ENCODE measurements around the gene TMTC1. TPM values are rescaled to one million over a fixed set of nuclear protein-coding genes. Genes with fewer than 3 reads are reported as not detected.

The TMTC1 gene
- total RNA-seq, 3 donors from 2014 or later (not counting 1 experiment from before 2014, with no cell fraction given) = 0.18 to 2.0 (median 0.50) TPM

DNA sequence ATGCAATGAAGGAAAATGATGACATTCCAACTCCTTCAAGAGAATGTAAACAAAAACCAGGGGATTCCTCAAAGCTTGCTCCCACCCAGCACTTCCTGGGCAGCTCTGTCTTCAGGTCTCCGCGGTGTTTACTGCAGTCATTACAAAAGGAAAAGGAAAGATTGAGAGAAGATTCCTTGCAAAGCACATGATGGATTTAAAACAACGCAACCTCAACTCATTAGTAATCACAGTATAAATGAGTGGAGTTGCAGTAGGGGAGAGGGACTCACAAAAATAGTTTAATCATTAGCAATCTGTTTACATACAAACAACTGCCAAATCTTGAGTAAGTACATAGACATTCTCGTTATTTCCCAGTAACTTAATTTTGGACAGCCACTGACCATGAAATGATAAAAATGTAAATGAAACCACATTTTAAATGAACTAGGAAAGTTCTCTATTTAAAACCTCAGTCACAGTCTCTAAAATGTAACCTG lies 236.6 kb downstream of the TMTC1 start:
- H3K4me1 ChIP-seq (ENCODE audit: control insufficient read depth, insufficient read depth, low read length) = no peaks in the 10 kb centered on the region
- Mint-ChIP-seq H3K4me3 (no peak overlapping the region), H3K36me3 (no peaks in the 10 kb centered on the region), H3K27ac (no peak overlapping the region), H3K27me3 (ENCODE audit: low read depth in 2 of 2) (peaks cover 0 to 6% of the 10 kb centered on the region in 2 donors), H3K9me3 (no peaks in the 10 kb centered on the region), H3K4me1 (no peaks in the 10 kb centered on the region)
- no peak overlapping the region for H3K27ac ChIP-seq (ENCODE audit: low read length)
- TF ChIP-seq, protein P1, sequence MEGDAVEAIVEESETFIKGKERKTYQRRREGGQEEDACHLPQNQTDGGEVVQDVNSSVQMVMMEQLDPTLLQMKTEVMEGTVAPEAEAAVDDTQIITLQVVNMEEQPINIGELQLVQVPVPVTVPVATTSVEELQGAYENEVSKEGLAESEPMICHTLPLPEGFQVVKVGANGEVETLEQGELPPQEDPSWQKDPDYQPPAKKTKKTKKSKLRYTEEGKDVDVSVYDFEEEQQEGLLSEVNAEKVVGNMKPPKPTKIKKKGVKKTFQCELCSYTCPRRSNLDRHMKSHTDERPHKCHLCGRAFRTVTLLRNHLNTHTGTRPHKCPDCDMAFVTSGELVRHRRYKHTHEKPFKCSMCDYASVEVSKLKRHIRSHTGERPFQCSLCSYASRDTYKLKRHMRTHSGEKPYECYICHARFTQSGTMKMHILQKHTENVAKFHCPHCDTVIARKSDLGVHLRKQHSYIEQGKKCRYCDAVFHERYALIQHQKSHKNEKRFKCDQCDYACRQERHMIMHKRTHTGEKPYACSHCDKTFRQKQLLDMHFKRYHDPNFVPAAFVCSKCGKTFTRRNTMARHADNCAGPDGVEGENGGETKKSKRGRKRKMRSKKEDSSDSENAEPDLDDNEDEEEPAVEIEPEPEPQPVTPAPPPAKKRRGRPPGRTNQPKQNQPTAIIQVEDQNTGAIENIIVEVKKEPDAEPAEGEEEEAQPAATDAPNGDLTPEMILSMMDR (IDR thresholded peaks at IDR 0.05) = no peak
- H3K27me3 ChIP-seq (ENCODE audit: control insufficient read depth, insufficient read depth, low read length) = no peaks in the 10 kb centered on the region
- ATAC-seq (no peak), DNase-seq (no peak)
- no peaks in the 10 kb centered on the region for H3K36me3 ChIP-seq (ENCODE audit: control insufficient read depth, insufficient read depth, low read length)
- no peak overlapping the region for H3K4me3 ChIP-seq (ENCODE audit: low read length)
- no peaks in the 10 kb centered on the region for H3K9me3 ChIP-seq (ENCODE audit: control insufficient read depth, insufficient read depth, low read length)
- intact Hi-C loops (cut with micrococcal nuclease) = no loop called here
- WGBS (ENCODE audit: insufficient coverage) = 71% methylated on average over 1 of the region's 4 CpGs

- H3K27ac ChIP-seq (ENCODE audit: low read length) = no peak overlapping the region
- Mint-ChIP-seq H3K27me3 (ENCODE audit: low read depth in 2 of 2) (peaks cover 0 to 9% of the 10 kb centered on the region in 2 donors), H3K4me1 (no peaks in the 10 kb centered on the region), H3K9me3 (no peaks in the 10 kb centered on the region), H3K4me3 (no peak overlapping the region), H3K36me3 (no peaks in the 10 kb centered on the region), H3K27ac (no peak overlapping the region)
- no peaks in the 10 kb centered on the region for H3K27me3 ChIP-seq (ENCODE audit: control insufficient read depth, insufficient read depth, low read length)
- WGBS (ENCODE audit: insufficient coverage) = 69% methylated on average over 2 of the region's 2 CpGs
- no peaks in the 10 kb centered on the region for H3K9me3 ChIP-seq (ENCODE audit: control insufficient read depth, insufficient read depth, low read length)
- no peaks in the 10 kb centered on the region for H3K36me3 ChIP-seq (ENCODE audit: control insufficient read depth, insufficient read depth, low read length)
- no peaks in the 10 kb centered on the region for H3K4me1 ChIP-seq (ENCODE audit: control insufficient read depth, insufficient read depth, low read length)
- no peak for DNase-seq
- TF ChIP-seq, protein P1 (IDR thresholded peaks at IDR 0.05) = no peak
- ATAC-seq = no peak
- intact Hi-C loops (cut with micrococcal nuclease) = no loop called here
- no peak overlapping the region for H3K4me3 ChIP-seq (ENCODE audit: low read length)
Measured at GRCh38 chr12:29546000-29546399, 237.7 kb downstream of the TMTC1 start.

DNA sequence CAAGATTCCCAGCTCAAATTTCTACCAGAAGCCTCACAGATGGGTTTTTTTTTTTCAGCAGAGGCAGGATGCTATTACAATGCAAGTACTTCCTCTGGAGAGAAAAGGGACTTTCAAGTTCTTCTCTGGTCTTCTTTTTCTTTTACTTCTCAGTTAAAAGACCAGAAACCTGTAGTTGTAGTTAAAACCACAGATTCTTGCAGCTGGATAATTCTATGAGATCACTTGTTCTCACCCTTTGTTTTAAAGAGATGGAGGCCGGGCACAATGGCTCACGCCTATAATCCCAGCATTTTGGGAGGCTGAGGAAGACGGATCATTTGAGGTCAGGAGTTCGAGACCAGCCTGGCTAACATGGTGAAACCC lies 238.7 kb downstream of the TMTC1 start:
- WGBS (ENCODE audit: insufficient coverage) = 82% methylated on average over 4 of the region's 4 CpGs
- ATAC-seq = no peak
- no peaks in the 10 kb centered on the region for H3K36me3 ChIP-seq (ENCODE audit: control insufficient read depth, insufficient read depth, low read length)
- Mint-ChIP-seq H3K4me1 (no peaks in the 10 kb centered on the region), H3K36me3 (no peaks in the 10 kb centered on the region), H3K27me3 (ENCODE audit: low read depth in 2 of 2) (peaks cover 0 to 10% of the 10 kb centered on the region in 2 donors), H3K4me3 (no peak overlapping the region), H3K9me3 (no peaks in the 10 kb centered on the region), H3K27ac (no peak overlapping the region)
- no peak for DNase-seq
- H3K4me1 ChIP-seq (ENCODE audit: control insufficient read depth, insufficient read depth, low read length) = no peaks in the 10 kb centered on the region
- TF ChIP-seq, protein P1 (IDR thresholded peaks at IDR 0.05) = no peak
- H3K27ac ChIP-seq (ENCODE audit: low read length) = no peak overlapping the region
- H3K27me3 ChIP-seq (ENCODE audit: control insufficient read depth, insufficient read depth, low read length) = no peaks in the 10 kb centered on the region
- no peak overlapping the region for H3K4me3 ChIP-seq (ENCODE audit: low read length)
- no peaks in the 10 kb centered on the region for H3K9me3 ChIP-seq (ENCODE audit: control insufficient read depth, insufficient read depth, low read length)
- intact Hi-C loops (cut with micrococcal nuclease) = no loop called here

DNA sequence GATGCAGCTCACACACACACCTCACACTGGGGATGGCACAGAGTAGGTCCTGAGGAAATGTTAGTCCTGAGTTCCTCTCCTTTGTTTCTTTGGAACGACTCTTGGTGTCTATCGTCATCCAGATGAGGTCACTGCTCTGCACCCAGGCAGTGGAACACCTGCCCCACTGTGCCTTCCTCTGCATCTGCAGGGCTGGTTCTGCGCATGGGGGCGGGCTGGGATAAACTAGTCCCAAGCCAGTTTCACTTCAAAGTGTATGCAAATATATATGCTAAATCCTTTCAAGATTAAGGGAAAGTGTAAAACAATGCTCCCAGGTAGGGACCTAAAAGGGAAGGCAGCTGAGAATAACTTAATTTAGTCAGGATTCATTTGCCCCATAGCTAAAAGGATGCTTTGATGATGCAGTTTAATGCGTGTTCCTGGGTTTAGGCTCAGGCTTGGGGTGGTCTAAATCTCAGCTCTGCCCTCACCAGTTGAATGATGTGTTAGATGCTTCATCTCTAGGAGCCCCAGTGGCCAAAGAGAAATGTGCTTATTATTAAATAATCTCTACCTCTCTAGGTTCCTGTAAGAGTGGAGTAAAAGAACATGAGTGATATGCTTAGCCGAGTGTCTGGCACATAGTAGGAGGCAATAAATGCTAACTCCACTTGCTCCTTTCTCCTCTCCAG lies 239.2 kb downstream of the TMTC1 start:
- Mint-ChIP-seq H3K4me1 (no peaks in the 10 kb centered on the region), H3K27me3 (ENCODE audit: low read depth in 2 of 2) (peaks cover 0 to 10% of the 10 kb centered on the region in 2 donors), H3K4me3 (no peak overlapping the region), H3K9me3 (no peaks in the 10 kb centered on the region), H3K27ac (no peak overlapping the region), H3K36me3 (no peaks in the 10 kb centered on the region)
- Histone ChIP-seq H3K9me3 (ENCODE audit: control insufficient read depth, insufficient read depth, low read length) (no peaks in the 10 kb centered on the region), H3K4me3 (ENCODE audit: low read length) (no peak overlapping the region), H3K4me1 (ENCODE audit: control insufficient read depth, insufficient read depth, low read length) (no peaks in the 10 kb centered on the region), H3K36me3 (ENCODE audit: control insufficient read depth, insufficient read depth, low read length) (no peaks in the 10 kb centered on the region), H3K27ac (ENCODE audit: low read length) (no peak overlapping the region), H3K27me3 (ENCODE audit: control insufficient read depth, insufficient read depth, low read length) (no peaks in the 10 kb centered on the region)
- 93% methylated on average over 5 of the region's 6 CpGs for WGBS (ENCODE audit: insufficient coverage)
- TF ChIP-seq, protein P1 (IDR thresholded peaks at IDR 0.05) = no peak
- DNase-seq (no peak), ATAC-seq (no peak)
- intact Hi-C loops (cut with micrococcal nuclease) = no loop called here
